CD4-positive, alpha-beta T cell treated with Interleukin-6 for 4 hours (primary cell): ENCODE measurements around the gene COPB2.
"Not testable (repeated sequence)": the region's sequence is repeated elsewhere in the genome, so short reads cannot be mapped to it uniquely, and the experiment has no call there.

ENCODE experiments used
- DNase-seq: peaks from one replicate; pipeline ENCODE4 v3.0.0-alpha.2; 2020; ENCODE audit warnings: mixed read lengths

The COPB2 gene

DNA sequence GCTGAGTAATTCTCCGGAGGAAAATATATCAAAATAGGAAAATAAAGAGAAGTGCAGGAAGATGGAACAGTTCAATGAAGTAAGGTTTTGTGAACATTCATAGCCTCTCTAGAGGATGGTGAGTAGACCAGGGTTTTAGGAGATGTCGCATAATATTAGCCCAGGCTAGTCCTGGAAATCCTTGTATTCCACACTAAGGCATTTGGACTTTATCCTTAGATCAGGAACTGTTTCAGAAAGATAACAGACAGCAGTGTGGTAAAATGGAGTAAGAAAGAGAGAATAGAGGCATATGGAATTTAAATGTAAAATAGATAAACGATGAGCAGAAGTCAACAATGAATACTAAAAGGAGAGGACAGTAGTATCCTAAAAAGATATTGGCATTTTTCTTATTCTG lies 12.1 kb downstream of the COPB2 start:
- DNase-seq = no peak

DNA sequence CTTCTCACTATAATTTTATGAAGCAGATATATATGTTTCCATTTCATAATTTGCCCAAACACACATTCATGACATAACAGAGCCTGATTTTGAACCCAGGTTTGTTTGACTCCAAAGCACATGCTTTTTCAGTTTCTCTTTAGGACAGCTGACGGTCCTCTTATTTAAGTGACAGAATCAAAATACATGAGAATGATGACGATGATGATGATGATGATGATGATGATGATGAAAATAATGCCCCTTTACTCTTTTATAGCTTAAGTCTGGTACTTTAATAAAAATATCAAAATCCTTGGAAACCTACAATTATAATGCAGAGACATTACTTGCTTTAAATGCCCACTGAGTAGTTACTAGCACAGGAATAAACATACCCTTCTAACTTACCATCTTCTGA lies 15.3 kb downstream of the COPB2 start:
- no peak for DNase-seq

DNA sequence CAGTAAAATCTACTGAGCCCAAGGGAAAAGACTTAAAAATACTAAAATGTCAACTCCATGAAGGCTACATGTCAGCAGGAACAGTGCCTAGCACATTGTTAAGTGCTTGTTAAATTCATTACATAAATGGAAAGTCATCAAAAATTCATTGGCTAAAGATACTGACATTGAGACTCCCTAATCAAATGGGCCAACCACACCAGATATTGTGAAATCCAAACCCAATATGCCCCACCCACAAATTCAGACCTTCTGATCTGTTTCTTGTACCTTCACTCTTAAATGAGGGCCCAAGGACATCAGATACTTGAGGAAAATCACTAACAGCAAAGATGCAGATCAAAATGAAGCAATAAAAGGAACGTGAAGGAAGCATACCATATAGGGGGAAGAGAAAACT lies 24.9 kb downstream of the COPB2 start:
- no peak for DNase-seq

DNA sequence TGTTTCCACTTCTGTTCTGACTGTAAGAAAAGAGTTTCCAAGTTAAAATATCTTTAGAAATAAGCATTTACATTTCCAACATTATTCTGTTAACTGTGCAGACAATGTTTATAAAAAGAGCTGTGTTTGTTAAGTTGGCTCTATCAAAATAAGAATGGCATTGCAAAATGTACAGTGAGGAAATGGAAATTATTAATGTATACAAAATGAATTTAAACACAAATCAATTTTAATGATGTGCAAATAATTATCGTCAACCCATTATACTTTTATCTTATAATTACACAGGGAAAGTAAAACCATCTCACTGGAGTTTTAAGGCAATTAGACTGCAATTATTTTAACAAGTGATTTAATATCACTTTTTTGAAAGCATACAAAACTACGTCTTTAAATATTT lies 28.2 kb downstream of the COPB2 start:
- DNase-seq = no peak

DNA sequence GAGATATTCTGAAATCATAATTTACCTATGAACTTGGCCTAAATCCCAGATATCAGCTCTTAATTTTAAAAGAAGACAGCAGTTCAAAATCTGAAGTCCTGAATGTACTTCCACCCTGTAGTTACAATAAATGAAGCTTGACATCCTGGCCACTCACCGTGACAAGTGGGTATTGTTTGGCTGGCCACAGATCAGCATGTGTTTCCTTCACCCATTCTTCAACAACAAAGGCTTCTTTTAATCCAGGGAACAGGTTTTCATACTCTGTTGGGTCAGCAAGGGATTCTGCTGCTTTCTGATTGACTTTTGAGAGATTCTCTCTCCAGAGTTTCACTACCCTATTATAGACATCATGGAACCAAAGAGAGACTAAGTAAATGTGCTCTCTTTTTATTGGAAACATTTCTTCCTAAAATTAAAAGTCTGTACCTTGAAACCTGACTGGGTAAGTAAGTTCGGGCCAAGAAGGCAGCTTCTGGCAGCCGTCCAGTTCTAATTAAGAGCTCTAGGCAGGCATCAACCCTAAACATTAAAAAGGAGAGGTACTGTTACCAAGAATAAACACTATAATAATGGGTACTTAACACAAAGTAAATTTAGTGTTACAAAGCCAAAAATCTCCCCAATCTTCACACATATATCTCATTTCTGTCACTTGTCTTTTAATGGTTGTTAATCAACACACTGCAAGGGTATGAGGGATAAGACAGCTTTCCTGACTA lies 30.4 kb downstream of the COPB2 start:
- no peak for DNase-seq

DNA sequence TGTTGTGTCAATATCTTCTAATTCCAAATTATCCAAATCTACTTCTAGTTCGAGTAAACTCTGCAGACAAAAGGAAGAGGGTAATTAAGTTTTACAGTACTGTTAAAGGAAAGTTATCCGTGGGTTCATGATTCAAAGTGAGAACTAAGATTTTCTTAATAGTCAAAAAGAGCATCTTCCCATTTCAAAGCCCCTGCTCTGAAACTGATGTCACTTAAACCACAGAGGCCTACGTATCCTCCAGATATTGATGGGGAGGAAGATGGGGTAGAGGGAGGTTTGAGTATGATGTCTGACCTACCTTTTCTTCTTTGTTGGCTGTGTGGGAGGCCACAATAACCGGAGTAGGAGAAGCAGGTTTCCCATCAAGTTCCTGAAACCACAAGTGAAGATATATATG lies 31.5 kb downstream of the COPB2 start:
- no peak for DNase-seq

DNA sequence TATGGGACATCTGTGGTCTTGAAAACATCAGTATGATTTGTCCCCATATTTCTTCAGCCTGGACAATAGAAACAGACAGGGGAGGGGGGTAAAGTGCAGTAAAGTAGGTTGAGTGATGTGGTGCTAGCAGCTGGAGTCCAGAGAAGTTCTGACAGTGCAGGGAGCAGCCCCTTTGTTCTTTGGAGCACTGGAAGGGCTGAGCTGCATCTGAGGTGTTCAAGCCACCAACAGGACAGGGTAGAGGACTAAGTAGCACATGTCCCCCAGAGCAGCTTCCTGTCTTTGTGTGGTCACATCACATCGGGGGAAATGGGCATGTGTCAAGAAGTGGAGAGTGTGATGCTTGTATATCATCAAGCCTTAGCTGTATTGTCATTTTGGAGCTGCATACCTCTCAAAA lies 33.6 kb downstream of the COPB2 start:
- DNase-seq = no peak

DNA sequence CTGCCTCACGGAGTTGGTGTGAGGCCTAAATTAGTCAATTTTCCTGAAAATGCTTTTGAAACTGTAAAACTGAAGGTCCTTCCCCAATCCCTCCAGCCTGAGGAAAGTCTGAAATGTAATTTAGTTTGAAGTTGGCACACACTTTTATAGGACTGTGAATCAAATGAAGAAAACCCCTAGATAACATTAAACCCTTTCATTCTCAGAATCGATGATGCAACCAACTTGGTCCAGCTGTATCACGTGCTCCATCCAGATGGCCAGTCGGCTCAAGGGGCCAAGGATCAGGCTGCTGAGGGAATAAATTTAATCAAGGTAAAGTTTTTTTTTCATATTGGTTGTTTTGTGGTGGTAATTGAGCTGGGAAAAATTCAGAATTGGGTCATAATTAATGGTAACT lies 34.0 kb downstream of the COPB2 start:
- DNase-seq = no peak

DNA sequence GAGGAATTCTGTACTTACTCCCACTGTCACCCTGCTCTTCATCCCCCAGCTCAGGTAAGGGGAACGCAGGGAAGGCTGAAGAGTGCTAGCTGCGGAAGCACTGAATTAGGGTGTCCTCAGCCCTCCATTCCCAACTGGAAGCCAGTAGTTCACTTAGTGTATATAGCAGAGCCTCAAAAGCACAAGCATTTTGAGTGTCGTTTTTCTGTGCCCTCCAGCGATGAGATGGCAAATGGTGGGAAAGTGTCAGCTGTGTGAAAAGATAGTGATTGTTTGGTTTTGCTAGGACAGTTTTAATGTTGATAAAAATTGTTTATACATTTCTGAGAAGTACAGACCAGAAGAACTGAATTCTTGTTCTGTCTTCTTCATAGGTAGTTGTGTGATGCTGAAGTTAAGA lies 34.8 kb downstream of the COPB2 start:
- DNase-seq = no peak

DNA sequence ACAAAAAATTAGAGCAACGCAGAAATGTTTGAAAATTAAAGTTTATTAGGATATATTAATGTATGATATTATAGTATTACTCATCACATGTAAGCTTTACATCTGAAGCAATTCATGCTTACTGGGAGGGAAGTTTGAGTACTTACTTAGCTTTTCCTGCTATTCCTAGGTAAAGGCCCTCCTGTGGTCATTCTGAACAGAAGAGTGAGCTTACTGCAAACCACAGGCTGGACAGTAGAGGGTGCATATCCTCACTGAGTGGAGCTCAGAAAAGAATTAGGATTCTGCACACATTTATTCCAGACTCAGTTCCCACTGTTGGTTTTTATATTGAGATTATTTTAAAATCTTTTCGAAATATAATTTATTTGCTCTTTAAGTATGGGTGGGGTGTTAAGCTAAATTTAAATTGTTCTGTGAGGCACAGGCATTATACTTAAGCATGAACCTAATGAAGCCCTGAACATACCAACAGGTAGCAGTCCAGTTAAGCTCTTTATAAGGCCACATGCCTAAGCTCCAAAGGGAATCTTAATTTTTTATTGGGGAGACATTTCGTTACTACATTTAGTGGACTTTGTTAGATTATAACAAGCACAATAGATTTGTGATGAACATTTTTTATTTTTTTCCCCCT lies 35.4 kb downstream of the COPB2 start:
- DNase-seq = no peak

DNA sequence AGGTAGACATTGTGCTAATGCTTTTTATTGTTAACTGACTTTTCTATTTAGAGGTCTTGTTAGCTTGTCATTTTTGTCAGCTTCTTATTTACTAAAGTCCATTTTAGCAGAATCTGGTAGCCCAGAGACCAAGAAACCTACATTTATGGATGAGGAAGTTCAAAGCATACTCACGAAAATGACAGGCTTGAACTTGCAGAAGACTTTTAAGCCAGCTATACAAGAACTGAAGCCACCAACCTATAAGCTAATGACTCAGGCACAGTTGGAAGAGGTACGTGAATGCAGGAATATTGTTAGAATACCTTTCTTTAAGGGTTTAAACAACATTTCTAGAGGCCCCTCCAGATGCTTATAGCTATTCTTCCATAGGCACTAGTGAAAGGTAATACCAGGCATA lies 42.7 kb downstream of the COPB2 start:
- DNase-seq = no peak

DNA sequence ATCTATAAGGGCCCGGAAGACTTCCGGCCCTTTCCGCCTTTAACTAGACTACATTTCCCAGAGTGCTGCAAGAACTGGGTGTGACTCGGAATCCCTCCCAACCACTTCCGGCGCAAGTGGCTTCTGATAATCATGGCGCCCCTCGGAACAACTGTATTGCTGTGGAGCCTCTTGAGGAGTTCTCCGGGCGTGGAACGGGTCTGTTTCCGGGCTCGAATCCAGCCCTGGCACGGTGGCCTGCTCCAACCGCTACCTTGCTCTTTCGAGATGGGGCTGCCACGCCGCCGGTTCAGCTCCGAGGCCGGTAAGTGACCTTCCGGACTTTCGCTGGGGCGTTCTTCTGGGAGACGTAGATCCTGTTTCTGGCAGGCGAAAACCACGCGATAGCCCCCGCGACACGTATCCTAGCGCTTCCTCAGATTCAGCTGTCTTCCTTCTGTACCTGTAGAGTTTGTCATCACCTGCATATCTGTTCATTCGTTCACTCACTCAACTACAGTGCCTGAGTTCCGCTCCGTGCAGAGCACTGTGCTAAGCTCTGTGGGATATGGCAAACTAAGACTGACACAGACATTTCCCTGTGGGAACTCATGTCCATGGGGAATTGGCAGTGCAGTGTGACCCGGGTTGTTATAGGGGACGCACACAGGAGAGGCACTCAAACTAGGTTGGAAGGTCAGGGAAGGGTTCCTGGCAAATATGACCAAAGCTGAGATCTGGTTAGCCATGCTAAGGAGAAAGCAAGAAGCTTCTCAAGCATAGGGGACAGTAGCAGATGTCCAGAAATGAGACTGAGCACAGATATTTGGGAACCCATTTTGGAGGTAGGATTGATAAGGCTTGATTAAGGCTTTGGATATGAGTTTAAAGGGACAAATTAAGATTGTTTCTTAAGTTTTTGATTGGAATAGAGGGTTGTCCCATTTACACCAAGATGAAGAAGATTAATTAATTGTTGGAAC lies 45.3 kb downstream of the COPB2 start, which contains the start of gene MRPS22:
Gene MRPS22 (plus strand): TSS at position 126 of the 962 bp plus-strand sequence. CDS start 7 bp downstream, at position 133.
- DNase-seq = peak; percentile 82

DNA sequence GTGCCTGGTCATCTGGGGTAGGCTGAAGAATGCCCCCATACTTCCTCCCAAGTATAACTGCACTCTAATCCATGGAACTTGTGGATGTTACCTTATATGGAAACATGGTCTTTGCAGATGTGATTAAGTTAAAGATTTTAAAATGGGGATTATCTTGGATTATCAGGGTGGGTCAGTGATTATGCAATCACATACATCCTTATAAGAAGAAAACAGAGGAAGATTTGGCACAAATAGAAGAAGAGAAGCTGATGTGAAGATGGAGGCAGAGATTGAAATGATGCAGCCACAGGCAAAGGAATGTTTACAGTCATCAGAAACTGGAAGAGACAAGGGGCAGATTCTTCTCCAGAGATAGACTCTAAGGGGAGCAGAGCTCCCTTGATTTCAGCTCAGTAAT lies 47.4 kb downstream of the COPB2 start:
- DNase-seq = no peak

DNA sequence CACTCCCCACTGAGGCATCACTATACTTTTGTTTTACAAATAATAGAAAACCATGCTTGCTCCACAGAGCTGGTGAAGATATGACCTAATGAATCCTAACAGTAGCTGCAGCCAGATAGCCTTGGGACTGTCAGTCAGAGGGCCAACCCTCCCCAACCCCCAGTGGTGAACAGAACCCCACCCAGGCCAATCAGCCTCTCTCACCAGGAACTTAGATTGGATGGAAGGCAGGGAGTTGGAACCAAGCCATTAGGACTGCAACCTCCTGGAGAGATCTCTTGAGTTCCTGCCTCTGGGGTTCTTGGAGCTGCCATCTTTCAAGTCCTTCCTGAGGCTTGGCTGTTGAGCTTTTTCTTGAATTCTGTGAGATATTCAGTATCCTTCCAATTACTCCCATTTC lies 48.7 kb downstream of the COPB2 start:
- no peak for DNase-seq

DNA sequence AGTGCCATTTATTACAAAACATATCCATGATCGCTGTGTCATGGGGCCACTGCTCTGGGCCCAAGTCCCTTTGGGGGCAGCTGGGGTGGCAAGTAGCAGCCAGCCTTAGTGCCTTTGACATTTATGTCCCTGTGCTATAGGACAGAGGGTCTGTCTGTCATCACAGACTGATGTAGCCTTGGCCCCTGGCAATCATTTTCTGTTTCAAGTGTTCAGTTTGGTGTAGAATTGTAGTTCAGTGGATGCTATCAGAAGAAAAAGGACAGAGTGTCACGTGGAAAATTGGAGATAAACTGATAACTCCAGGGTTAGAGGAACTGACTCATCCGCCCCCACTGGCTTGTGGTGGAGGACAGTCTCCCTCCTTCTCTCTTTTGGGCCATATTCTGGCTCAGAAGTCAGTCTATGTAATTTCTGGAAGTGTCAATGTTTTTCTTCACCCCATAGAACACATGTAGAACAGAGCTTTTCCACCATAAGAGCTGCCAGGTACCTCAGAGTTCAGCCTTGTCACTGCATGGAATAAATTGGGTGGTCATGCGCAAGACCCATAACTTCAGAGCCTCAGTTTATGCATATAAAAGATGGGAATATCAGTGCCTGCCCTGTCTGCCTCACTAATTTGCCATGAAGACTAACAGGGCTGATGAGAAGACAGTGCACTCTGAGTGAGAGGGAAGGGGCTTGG lies 50.1 kb downstream of the COPB2 start:
- no peak for DNase-seq

DNA sequence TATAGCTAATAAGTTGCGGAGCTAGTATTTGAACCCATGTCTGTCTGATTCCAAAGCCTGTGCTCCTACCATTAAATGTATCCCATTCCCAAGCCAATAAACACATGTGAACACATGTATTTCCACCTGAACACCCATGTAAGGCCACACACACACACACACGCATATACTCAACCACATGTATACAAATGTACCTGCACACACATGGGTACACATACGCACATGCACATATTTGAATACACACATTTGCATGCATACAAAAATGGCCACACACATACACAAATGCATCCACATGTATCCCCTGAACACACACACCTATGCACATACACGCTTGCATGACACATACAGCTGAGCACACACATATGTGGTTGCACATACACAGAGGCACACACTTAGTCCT lies 51.0 kb downstream of the COPB2 start:
- DNase-seq = no peak

DNA sequence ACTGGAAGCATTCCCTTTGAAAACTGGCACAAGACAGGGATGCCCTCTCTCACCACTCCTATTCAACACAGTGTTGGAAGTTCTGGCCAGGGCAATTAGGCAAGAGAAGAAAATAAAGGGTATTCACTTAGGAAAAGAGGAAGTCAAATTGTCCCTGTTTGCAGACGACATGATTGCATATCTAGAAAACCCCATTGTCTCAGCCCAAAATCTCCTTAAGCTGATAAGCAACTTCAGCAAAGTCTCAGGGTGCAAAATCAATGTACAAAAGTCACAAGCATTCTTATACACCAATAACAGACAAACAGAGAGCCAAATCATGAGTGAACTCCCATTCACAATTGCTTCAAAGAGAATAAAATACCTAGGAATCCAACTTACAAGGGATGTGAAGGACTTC lies 54.8 kb downstream of the COPB2 start:
- not testable (repeated sequence) for DNase-seq

DNA sequence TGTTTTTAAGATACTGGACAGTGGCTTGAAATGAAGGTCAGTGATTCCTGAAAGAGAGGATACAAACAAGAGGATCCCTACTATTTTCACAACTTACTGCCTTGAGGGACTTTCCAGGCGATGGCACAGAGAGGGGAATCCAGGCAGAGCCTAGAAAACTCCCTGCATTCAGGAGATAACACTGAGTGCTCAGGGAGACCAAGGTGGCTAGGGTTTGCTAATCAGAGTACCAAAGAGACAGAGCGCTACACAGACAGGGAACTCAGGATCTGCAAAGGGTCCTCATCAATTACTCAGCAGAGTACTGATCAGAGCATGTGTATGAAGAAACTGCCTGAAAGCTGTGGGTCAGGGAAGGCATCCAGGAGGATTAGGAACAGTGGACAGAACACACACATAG lies 57.4 kb downstream of the COPB2 start:
- DNase-seq = no peak

DNA sequence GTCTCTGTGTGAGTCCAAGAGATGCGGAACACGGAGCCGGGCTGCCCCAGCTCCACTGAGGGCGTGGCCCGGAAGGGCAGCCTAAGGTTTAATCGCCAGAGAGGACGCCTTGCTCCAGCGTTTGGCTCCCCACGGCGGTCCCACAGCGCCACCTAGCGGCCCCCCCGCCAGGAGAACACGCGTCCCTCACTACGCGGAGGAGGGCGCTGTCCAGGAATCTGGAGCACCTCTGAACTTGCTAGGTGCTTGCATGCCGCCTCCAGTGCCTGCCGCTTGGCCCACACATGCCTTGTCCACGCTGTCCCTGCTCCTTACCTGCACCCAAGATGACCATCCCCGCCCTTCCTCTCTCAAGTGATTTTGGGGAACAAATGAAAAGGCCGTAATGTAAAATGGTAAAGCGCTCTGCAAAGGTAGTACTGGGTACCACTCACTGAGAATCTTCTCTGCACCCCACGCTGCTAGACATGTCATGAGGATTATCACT lies 60.0 kb downstream of the COPB2 start:
- peak; percentile 88 for DNase-seq

DNA sequence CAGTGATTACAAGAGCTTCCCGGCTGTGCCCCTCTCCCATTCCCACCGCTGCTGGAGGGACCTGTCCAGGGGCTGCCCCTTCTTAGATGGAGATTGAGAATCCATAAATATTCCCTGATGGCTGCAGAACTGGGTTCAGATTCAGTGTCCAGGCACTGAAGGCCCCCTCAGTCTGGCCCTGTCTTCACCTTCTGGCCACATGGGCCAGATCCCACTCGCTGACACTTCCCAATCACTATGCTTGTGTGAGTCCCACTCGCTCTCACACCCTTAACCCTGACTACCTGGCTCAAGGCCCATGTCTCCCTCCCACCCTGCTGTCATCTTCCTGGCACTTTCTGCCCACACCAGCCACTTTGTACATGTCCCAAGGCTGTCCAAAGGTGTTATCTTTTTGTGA lies 61.1 kb downstream of the COPB2 start:
- no peak for DNase-seq

DNA sequence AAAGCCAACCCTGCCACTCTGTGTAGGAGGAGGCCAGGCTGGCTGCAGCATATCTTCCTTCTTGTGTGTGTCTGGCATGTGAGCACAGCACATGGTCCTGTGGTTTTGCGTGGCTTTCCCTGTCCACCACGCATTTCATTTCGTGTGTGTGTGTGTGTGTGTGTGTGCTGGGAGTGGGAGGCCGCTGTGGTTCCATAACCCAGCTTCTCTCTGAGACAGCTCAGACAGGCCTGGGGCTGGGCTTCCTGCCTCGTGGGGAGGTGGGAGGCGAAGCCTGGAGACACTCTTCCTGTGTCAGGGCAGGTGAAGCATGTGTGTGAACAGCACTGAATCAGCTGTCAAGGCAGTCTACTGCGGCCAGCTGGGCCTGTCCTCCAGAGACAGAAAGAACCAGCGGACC lies 61.6 kb downstream of the COPB2 start:
- peak; percentile 21 for DNase-seq

DNA sequence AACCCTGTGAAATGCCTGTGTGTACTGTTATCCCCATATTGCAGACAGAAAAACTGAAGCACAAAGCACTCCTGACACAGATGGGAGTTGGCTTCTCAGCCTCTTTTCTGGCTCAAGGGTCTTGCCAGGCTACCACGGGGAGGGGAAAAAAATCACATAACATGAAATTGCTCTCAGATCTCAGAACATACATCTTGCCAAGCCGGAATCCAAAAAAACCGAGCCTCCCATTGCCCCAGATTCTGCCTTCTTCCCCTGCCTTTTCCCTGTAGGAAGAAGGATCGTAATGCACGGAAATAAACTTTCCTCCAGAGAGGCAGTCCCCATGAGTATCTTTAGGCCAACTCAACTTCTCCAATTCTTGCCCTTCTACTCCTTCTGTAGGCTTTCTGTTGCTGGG lies 62.2 kb downstream of the COPB2 start:
- no peak for DNase-seq

DNA sequence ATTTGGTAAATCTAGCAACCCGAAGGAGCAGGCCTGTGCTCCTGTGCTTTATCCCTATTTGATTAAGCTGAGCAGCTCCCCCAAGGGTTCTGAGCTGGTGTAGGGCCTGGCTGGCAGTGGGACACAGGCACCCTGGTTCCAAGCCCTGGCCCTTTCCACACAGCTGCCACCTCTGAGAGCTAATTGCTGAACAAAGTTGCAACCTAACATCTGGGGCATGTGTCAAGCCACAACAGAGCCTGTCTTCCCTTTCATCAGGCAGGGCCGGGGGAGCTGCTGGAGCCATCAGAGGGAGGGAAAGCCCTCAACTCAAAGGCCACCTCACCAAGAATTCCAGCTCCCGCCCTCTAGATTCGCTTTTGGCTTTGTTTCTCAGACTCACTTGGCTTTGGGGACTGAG lies 62.7 kb downstream of the COPB2 start:
- DNase-seq = no peak
